GM11168 (cell line): ENCODE results near the gene RRAD.

Experiments used
- in situ Hi-C: fragments of 300-500 bp; cut with MboI; formaldehyde crosslinking; loops from one replicate; pipeline ENCODE4 v1.12.0; 2022; ENCODE audit warnings: low sequenced_read_pairs; ENCODE audit not compliant: unreplicated experiment

RRAD gene

DNA sequence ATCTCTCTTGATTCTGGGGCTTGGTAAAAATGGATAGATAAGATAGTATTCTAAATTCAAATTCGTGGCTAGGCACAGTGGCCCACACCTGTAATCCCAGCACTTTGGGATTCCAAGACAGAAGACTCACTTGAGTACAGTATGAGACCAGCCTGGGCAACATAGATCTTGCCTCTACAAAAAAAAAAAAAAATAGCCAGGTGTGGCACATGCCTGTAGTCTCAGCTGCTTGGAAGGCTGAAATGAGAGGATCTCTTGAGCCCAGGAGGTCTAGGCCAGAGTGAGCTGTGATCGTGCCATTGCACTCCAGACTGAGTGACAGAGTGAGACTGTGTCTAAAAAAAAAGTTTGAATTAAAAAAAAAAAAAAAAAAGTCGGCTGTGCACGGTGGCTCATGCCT is 35.7 kb downstream of the RRAD start:
- in situ Hi-C loops = no loop called here

- in situ Hi-C loops = no loop called here
Observed at GRCh38 chr16:66888647-66889615, 36.4 kb downstream of the RRAD start.

GRCh38 chr16:66886914-66887313 is 38.4 kb downstream of the RRAD start:
- in situ Hi-C loops = no loop called here

DNA sequence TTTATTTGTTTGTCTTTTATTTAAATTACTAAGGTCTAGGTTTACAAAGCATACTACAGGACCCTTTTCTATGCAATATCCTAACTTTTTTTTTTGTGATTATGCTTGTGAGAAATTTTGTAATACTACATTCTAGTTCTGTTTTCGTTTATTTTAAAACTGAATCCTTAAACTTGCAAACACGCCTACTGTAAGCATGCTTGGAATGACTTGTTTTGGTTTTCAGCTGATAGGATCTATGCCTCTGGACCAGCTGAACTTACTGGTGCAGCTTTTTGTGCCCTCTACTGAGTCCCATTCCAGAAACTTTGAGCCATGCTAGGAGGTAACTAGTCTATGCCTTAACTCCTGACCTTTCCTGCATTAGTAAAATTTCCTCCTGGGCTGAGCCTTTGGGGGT is 39.0 kb downstream of the RRAD start:
- in situ Hi-C loops = no loop called here

GRCh38 chr16:66885491-66885890 is 39.8 kb downstream of the RRAD start:
- in situ Hi-C loops = no loop called here

GRCh38 chr16:66882702-66883101 is 42.6 kb downstream of the RRAD start:
- in situ Hi-C loops = no loop called here

GRCh38 chr16:66881964-66882508 is 43.3 kb downstream of the RRAD start:
- in situ Hi-C loops = no loop called here

DNA sequence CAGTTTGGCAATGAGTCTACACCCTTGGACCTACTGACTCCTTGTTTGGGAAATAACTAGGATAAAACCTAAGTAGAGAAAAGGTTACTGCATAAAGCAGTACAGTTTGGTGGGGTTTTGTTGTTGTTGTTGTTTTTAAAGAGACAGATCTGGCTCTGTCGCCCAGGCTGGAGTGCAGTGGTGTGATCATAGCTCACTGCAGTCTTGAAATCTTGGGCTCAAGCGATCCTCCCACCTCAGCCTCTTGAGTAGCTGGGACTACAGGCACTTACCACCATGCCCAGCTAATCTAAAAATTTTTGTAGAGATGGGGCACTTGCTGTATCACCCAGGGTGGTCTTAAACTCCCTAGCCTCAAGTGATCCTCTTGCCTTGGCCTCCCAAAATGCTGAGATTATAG is 43.8 kb downstream of the RRAD start:
- in situ Hi-C loops = no loop called here

GRCh38 chr16:66881014-66881417 is 44.3 kb downstream of the RRAD start:
- in situ Hi-C loops = no loop called here

GRCh38 chr16:66880288-66881013 is 44.9 kb downstream of the RRAD start, which contains the start of gene PDP2:
PDP2 (plus strand) TSS chr16:66880515; CDS start chr16:66884285, 3,770 bp downstream.
- in situ Hi-C loops = no loop called here

- in situ Hi-C loops = no loop called here
Observed at GRCh38 chr16:66878067-66878466, 47.3 kb downstream of the RRAD start.

DNA sequence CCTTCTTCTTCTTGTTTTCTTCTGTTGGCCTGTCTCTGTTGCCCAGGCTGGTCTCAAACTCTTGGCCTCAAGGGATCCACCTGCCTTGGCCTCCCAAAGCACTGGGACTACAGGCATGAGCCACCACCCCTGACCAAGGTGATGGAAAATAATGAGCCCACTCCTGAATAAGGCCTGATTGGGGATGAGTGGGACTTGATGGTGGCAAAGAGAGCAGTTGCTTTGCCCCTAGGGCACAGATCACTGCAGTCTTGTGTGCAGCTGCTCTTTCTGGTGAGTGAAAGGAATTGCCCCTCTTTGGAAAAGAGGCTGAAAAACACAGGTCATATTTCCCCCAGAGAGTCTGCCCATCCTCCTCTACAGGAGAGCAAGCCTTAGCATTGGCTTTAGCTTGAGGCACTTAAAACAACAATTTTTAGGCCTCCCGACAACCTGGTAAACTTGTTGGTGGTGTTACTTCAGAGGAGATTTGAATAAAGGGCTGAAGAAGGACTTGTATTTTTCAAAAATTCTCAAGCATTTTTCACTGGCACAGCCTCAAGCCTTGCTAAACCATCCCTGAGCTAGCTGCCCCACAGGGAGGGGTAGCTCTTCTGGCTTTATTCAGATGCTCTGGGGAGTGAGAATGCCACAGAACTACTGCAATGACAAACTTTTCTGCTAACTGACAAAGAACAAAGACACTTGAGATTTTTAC is 51.1 kb downstream of the RRAD start:
- in situ Hi-C loops = no loop called here

DNA sequence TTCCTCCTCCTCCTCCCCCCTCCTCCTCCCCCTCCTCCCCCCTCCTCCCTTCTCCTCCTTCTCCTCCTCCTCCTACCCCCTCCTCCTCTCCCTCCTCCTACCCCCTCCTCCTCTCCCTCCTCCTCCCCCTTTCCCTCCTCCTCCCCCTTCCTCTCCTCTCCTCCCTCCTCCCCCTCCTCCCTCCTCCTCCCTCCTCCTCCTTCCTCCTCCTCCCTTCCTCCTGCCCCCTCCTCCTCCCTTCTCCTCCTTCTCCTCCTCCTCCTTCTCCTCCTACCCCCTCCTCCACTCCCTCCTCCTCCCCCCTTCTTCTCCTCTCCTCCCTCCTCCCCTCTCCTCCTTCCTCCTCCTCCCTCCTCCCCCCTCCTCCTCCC is 51.7 kb downstream of the RRAD start:
- in situ Hi-C loops = no loop called here

DNA sequence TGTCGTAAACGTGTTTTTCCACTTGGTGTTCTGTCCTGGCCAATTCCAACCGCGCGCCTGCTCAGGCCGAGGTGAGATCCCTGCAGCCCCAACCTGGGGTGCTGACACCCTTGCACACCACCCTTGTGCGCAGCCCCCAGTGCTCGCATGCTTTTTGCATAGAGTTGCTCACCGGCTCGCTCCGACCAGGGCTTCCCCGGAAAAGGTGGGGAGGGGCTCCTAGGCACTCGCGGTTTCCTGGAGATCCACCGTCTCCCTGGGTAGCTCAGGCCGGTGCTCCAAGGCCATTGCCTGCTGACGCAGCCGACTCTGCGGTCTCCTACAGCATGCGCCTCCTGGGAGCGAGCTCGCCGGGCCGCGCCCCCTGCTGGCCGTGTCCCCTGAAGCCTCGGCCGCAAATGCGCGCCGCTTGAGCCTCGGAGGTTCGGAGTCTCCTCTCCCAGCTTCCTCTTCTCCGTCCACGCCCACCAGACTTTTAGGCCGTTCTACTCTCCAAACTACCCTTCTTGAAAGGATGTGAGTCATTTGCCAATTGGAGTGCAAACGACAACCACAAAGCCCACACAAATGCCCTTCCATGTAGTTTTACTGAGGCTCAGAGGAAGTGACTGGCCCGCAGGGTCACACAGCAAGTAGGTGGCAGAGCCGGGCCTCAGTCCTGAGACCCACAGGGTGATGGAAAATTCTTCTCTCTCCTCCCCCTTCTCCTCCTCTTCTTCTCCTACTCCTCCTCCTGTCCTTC is 52.2 kb downstream of the RRAD start:
- in situ Hi-C loops = no loop called here

GRCh38 chr16:66872559-66872942 is 52.8 kb downstream of the RRAD start:
- in situ Hi-C loops = no loop called here

DNA sequence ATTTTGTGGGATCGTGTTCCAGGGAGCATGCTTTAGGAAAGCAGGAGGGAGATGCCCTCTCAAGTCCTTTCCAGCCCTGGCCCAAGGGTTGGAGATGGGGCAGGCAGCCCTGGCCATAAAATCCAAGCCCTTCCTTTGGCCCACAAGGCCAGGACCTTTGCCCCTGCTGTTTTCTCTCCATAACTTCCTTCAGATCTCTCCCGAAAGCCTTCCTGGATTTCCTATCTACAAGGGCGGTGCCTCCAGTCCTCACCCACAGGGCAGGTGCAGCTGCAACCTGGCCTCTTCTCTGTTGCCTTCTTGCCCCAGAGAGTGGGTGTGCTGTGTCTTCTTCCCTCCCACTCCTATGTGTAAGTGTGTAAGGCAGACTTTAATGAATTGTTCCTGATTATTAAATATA is 53.5 kb downstream of the RRAD start:
- in situ Hi-C loops = no loop called here
